Lung (tissue), 16 donors: ENCODE measurements around the gene GALM. TPM values are rescaled to one million over a fixed set of nuclear protein-coding genes. Genes with fewer than 3 reads are reported as not detected.

Source experiments
- ATAC-seq: fragments of 200-7000 bp; cut with Tn5 transposase; one replicate; pipeline ENCODE4 v1.9.1; 2020; ENCODE audit warnings: moderate number of reproducible peaks; ENCODE audit not compliant: insufficient read depth, low FRiP score
- DNase-seq, 3 donors: peaks; one replicate each; pipeline ENCODE4 v3.0.0-alpha.2; 2013 to 2017
- H3K27ac ChIP-seq, 2 donors: one replicate each; pipeline ENCODE4 v1.5.1; 2013; ENCODE audit warnings: mild to moderate bottlenecking in 2 of 2, moderate library complexity in 2 of 2, control low read depth in 1 of 2, inconsistent platforms in 1 of 2, low read depth in 1 of 2, low read length in 1 of 2
- H3K27me3 ChIP-seq, 3 donors: one replicate each; pipeline ENCODE4 v1.5.1; 2013; ENCODE audit warnings: low read length in 2 of 3; ENCODE audit not compliant: control insufficient read depth in 3 of 3, insufficient read depth in 3 of 3
- H3K36me3 ChIP-seq, 4 donors: one replicate each; pipeline ENCODE4 v1.5.1; 2013; ENCODE audit warnings: low read length in 4 of 4, mild to moderate bottlenecking in 1 of 4, moderate library complexity in 1 of 4; ENCODE audit not compliant: control insufficient read depth in 4 of 4, insufficient read depth in 4 of 4
- H3K4me1 ChIP-seq, 5 donors: one replicate each; pipeline ENCODE4 v1.5.1; 2013; ENCODE audit warnings: low read length in 5 of 5, mild to moderate bottlenecking in 2 of 5, moderate library complexity in 1 of 5; ENCODE audit not compliant: control insufficient read depth in 5 of 5, insufficient read depth in 5 of 5
- H3K4me3 ChIP-seq: one replicate; pipeline ENCODE4 v1.5.1; 2013; ENCODE audit warnings: mild to moderate bottlenecking, control low read depth, moderate library complexity
- H3K9ac ChIP-seq, 2 donors: one replicate each; pipeline ENCODE4 v1.5.1; 2013; ENCODE audit warnings: low read length in 2 of 2, control low read depth in 1 of 2; ENCODE audit not compliant: insufficient read depth in 1 of 2
- H3K9me3 ChIP-seq, 4 donors: one replicate each; pipeline ENCODE4 v1.5.1; 2013; ENCODE audit warnings: low read length in 3 of 4, mild to moderate bottlenecking in 1 of 4, moderate library complexity in 1 of 4; ENCODE audit not compliant: control insufficient read depth in 4 of 4, insufficient read depth in 3 of 4
- WGBS, 2 donors: extraction: QIAGEN DNeasy Blood & Tissue Kit; methylation state at CpG; one replicate each; pipeline ENCODE4 v1.1.7; 2013; 5-methylcytosine and 5-hydroxymethylcytosine counted together
- long read RNA-seq, 5 donors: transcript quantifications; one replicate each; lab custom pipeline, GENCODE V29; 2026
- polyA plus RNA-seq, 2 donors: library from polyadenylated mRNA; stranded (reverse); fragments of 200-250 nt; gene quantifications; one replicate each; pipeline ENCODE4 v1.2.1, GENCODE V29; 2013
- total RNA-seq, 2 donors: library from RNA; depleted of rRNA in 1 of 2; stranded (reverse); fragments of >200 nt in 1 of 2; gene quantifications; one replicate each; pipeline ENCODE4 v1.2.1, GENCODE V29; 2014 to 2021
- TF ChIP-seq, protein P1 (sequence below): IDR thresholded peaks from 2 replicates; pipeline ENCODE4 v1.5.1; 2012; ENCODE audit warnings: mild to moderate bottlenecking; ENCODE audit errors: control extremely low read depth, extremely low read depth
- donor health status: control.
- donor health status: control.
- donor health status: Bipolar disorder and iron deficiency.
- donor health status: healthy.
- donor health status: DM: yes; HTN: yes; CAD: no.

Gene GALM
- total RNA-seq (10 to 100 TPM; 18.3 to 25.5 TPM), polyA plus RNA-seq (1 to 10 TPM; 7.6 to 9.9 TPM)
- long read RNA-seq, donor 1, transcript GALM-201 (7 exons, 2,484 nt), result major isoform, 7 of 7 reads
- long read RNA-seq, donor 1, partial matches to known transcripts, result 0 of 7 reads
- long read RNA-seq, donor 1, other reads (novel, unspliced or antisense), result 0 of 7 reads
- long read RNA-seq, donor 2, partial matches to known transcripts, result 0 of 2 reads
- long read RNA-seq, donor 2, other reads (novel, unspliced or antisense), result 0 of 2 reads
- long read RNA-seq, donor 3, transcript GALM-201 (7 exons, 2,484 nt), result major isoform, 7 of 18 reads
- long read RNA-seq, donor 3, partial matches to known transcripts, result 11 of 18 reads
- long read RNA-seq, donor 3, other reads (novel, unspliced or antisense), result 0 of 18 reads
- long read RNA-seq, donor 4, partial matches to known transcripts, result 0 of 3 reads
- long read RNA-seq, donor 4, other reads (novel, unspliced or antisense), result 0 of 3 reads
- long read RNA-seq, donor 5, transcript GALM-201 (7 exons, 2,484 nt), result major isoform, 16 of 431 reads
- long read RNA-seq, donor 5, partial matches to known transcripts, result 244 of 431 reads
- long read RNA-seq, donor 5, other reads (novel, unspliced or antisense), result 171 of 431 reads

DNA sequence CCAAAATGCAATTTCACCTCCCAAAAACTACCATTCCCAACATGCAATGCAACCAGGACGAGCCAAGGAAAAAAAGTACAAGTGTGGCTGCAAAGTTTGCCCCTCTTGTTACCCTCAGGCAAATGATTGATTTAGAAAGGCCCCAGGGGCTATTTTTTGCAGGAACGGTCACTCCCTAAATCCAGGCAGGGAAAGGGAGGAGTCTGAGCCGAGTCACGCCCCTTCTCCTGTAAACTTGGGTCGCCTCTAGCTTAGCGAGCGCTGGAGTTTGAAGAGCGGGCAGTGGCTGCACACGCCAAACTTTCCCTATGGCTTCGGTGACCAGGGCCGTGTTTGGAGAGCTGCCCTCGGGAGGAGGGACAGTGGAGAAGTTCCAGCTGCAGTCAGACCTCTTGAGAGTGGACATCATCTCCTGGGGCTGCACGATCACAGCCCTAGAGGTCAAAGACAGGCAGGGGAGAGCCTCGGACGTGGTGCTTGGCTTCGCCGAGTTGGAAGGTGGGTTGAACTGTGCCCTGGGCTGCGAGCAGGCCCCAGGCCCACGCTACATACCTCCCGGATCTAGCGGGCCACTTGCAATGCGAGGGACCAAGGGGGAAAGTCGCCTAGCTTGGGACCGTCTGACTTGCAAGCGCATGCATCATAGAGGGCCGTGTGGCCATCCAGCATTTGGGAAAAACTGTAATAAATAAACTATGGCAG lies at the start of gene GALM:
Gene GALM, plus strand, starts transcription at position 261 of the 702 bp plus-strand sequence. Its CDS starts 48 bp downstream, at position 309.
- H3K36me3 ChIP-seq, result no peaks in the 10 kb centered on the region
- no peaks in the 10 kb centered on the region for H3K9me3 ChIP-seq
- H3K9ac ChIP-seq, result peak within 1 kb of the TSS in 1 of 2 donors; percentile 43
- H3K27ac ChIP-seq, result peak within 1 kb of the TSS; percentile 53 to 89
- no peaks in the 10 kb centered on the region for H3K27me3 ChIP-seq
- peak within 1 kb of the TSS; percentile 62 for H3K4me3 ChIP-seq
- DNase-seq, result peak; percentile 94 to 99 (median 99)
- peak; percentile 87 for ATAC-seq
- 1 to 2% methylated on average over 26 of the region's 26 CpGs for WGBS, 2 donors
- TF ChIP-seq, protein P1, sequence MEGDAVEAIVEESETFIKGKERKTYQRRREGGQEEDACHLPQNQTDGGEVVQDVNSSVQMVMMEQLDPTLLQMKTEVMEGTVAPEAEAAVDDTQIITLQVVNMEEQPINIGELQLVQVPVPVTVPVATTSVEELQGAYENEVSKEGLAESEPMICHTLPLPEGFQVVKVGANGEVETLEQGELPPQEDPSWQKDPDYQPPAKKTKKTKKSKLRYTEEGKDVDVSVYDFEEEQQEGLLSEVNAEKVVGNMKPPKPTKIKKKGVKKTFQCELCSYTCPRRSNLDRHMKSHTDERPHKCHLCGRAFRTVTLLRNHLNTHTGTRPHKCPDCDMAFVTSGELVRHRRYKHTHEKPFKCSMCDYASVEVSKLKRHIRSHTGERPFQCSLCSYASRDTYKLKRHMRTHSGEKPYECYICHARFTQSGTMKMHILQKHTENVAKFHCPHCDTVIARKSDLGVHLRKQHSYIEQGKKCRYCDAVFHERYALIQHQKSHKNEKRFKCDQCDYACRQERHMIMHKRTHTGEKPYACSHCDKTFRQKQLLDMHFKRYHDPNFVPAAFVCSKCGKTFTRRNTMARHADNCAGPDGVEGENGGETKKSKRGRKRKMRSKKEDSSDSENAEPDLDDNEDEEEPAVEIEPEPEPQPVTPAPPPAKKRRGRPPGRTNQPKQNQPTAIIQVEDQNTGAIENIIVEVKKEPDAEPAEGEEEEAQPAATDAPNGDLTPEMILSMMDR, result no peak
- H3K4me1 ChIP-seq, result peaks cover 0 to 10% (median 5%) of the 10 kb centered on the region in 5 donors

DNA sequence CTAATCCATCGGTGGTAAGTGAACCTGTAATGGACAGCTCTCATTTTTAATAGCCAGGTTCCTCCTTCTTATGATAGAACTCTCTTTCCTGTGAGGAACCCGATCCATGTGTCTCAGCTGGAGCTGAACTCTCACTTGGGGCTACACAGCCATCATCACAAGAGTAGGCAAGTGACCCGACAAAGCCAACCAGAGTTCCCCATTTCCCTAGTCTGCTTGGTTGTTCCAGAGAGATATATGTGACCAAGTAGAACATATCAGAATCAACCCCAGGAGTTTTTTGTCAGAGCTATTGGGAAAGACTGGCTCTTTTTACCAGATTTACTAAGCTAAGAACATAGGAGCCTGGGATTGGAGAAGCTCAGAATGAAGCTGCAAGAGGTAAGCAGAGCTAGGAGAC lies 48.6 kb upstream of the GALM start:
- Histone ChIP-seq H3K9me3 (no peaks in the 10 kb centered on the region), H3K4me3 (no peak overlapping the region), H3K9ac (no peak overlapping the region), H3K4me1 (peaks cover 0 to 13% (median 5%) of the 10 kb centered on the region in 5 donors), H3K27ac (no peak overlapping the region), H3K27me3 (no peaks in the 10 kb centered on the region), H3K36me3 (no peaks in the 10 kb centered on the region)
- no peak for DNase-seq
- 83 to 84% methylated on average over 3 of the region's 3 CpGs for WGBS, 2 donors
- TF ChIP-seq, protein P1, result no peak
- ATAC-seq, result no peak

DNA sequence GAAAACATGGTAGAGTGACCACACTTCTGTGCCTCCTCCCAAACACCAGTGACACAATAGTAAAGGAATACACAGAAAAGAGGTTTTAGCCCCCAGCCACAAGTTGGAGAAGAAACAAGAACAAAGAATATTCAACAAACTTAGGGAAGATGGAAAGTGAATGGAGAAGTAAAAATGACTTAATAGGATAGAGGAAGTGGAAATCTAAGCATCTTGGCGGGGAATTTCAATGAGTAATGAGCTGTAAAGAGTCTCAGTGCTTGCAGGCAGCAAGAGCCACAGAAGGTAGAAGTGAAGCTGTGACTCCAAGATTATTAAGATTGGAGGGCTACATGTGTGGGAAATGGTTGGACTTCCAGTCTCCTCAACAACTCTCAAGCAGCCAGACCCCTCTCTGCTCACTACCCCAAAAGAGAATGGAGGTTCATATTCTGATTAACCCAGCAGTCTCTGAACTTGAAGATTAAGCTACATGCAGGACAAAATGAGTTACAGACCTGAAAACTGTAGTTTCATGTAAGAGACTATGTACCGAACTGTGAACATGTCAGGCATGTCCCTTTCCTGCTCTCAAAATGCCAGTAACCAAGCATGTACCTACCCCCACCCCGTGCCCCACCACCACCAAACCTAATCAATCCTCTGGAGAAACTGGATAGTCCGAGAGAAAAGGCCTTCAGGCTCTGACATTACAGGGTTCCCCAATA lies 46.3 kb upstream of the GALM start:
- Histone ChIP-seq H3K27ac (peak overlapping the region in 1 of 2 donors; percentile 31), H3K9me3 (no peaks in the 10 kb centered on the region), H3K36me3 (no peaks in the 10 kb centered on the region), H3K4me3 (no peak overlapping the region), H3K27me3 (no peaks in the 10 kb centered on the region), H3K4me1 (peaks cover 0 to 13% (median 5%) of the 10 kb centered on the region in 5 donors), H3K9ac (no peak overlapping the region)
- TF ChIP-seq, protein P1, result no peak
- DNase-seq, result peak in 2 of 3 donors; percentile 40 to 56
- 49 to 64% methylated on average over 4 of the region's 4 CpGs for WGBS, 2 donors
- peak; percentile 46 for ATAC-seq
